ENCODE measurements around the gene XRCC5.

XRCC5 gene

DNA sequence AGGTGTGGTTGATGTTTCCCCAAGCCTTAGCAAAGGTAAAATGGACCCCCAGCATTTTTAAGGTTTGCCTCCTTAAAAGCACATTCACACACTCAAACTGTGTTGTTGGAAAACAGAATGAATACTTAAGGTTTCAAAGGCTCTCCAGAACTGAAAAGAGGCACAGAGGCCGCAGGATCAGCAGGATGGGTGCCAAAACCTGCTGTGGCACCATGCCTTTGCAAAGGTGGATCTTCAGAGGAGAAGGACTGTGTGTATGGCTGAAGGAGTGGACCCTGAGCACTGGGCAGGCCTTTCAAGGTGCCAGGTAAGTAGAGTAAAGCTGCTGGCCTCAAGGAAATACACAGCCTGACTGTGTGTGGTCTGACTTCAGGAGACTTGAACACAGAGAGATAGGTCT lies 127.3 kb downstream of the XRCC5 start:
- no peak for DNase-seq

DNA sequence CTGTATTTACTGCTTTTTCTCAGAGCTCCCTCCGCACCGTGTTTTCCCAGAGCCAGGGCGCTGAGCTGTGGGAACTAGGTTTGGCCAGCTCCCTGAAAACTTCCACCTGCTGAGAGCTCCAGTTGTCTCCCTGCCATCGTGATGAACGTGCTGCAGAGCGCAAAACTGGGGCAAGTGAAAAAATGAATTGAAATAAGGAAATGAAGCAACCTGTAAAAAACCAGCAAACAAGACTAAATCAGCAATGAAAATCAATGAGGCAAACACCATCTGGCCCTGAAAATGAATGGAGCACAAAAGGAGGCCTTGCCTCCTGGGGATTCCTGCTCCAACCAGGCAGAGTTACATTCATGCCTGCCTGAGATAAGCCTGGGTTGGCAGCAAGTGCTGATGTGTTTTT lies 133.2 kb downstream of the XRCC5 start:
- DNase-seq = no peak

DNA sequence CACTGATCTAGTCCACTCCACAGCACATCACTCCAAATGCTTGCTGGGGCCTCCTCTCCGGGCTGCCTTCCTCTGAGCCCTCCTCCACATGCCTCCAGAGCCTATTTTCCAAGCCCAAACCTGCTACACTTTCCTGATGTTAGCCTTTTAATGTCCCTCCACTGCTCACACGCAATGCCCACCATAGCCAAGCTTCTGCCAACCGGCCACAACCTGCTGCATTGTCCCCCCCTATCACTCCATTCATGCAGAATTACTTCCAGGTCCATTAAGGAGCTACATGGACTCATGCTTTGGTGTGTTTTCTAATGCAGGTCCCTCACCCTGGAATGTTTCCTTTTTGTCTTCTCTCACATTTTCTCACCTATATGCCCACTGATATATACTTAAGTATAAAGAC lies 133.9 kb downstream of the XRCC5 start:
- no peak for DNase-seq

DNA sequence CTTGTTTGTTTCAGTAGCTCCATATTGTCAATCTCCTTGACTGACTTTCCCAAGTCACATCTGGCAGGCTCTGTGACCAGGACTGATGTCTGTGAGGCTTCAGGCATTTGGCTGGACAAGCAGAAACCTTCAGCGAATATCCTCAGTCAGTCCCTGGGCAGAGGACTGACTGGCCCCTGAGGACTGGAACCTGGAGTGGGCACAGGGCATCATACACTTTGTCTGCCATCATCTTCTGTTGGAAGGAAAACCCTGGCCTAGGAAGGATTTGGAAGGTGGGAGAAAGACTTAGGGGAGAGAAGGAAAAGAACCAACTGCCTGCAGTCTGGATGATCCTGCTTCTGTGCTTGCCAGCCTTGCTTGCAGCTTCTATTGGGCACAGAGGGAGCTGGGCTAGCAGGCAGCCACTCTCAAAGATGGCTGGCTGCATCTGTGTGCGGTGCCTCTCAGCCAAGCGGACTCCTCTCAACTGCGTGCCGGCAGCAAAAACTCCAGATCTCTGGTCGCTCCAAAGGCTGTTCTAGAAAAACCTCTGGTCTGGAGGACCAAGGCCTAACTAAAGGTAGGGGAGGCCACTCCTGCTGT lies 136.3 kb downstream of the XRCC5 start:
- DNase-seq = no peak

DNA sequence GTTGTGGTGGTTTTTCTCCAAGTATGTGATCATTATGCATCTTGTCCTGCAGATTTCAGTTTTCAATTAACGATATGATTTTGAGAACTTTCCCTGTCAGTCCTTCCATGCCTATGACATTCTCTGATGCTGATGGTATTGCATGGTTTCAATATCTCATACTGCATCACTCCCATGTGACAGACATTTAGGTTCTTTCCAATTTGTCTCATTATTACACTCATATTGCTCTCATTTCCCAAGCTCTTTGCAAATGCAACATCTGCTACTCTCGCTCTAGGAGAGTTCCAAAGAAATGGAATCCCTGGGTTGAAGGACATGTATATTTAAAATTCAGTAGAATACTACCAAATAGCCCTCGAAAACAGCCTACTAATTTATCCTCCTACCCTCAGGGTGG lies 137.6 kb downstream of the XRCC5 start:
- no peak for DNase-seq

Data from activated effector memory CD4-positive, alpha-beta T cell treated with Interleukin-2 at 50 U/mL for 16 hours (primary cell).